BE2C (cell line): Measurements from ENCODE around the gene BHLHE40.

Source experiments
- DNase-seq: peaks from one replicate; pipeline ENCODE4 v3.0.0-alpha.2; 2020
- H3K27me3 ChIP-seq: fragments of 250-450 bp; sonication (Bioruptor Pico); 2 replicates; pipeline ENCODE4 v1.5.1; 2020; ENCODE audit warnings: mild to moderate bottlenecking
- H3K36me3 ChIP-seq: fragments of 250-450 bp; sonication (Bioruptor Pico); 2 replicates; pipeline ENCODE4 v1.5.1; 2020; ENCODE audit warnings: mild to moderate bottlenecking
- H3K4me1 ChIP-seq: fragments of 250-450 bp; sonication (Bioruptor Pico); 2 replicates; pipeline ENCODE4 v1.5.1; 2020
- H3K4me3 ChIP-seq: 2 replicates; pipeline ENCODE4 v1.5.1; 2011; ENCODE audit warnings: low read depth, low read length
- H3K9me3 ChIP-seq: fragments of 250-450 bp; sonication (Bioruptor Pico); 2 replicates; pipeline ENCODE4 v1.5.1; 2020
- TF ChIP-seq, protein P1 (sequence below): IDR thresholded peaks from 2 replicates; pipeline ENCODE4 v1.5.1; 2012; ENCODE audit warnings: mild to moderate bottlenecking, low read depth, low read length

The BHLHE40 gene

DNA sequence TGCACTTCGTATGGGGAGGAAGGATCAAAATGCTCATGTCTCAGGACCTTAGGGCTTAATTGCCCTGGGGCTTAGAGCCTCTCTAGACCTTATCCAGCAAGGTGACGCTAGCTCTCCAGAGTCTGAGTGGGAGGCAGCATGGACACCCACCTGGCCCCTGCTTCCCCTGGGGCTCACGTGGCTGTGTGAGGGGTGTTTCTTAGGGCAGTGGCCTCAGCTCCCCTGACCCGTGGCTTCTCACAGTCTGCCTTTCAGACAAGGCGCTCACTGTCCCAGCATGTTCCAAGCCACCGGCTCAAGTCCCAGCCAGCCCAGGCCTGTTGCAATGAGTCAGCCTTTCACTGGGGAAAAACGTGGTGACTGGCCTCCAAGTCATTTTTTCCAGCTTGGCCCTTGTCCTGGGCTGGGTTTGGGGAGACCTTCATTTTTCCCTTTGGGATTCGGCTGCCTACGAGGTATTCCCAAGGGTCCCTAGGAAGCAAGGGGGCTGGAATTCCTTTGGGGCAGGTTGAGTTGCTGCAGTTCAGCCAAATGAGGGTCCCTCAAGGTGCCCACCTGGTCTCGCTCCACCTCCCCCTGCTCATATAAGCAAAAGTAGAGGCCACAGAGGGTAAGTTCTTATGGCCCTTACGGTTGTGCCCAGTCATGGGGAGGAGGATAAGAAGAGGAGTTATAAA lies 15.7 kb downstream of the BHLHE40 start:
- no peaks in the 10 kb centered on the region for H3K4me1 ChIP-seq
- H3K27me3 ChIP-seq, result no peaks in the 10 kb centered on the region
- H3K9me3 ChIP-seq, result no peaks in the 10 kb centered on the region
- H3K36me3 ChIP-seq, result no peaks in the 10 kb centered on the region
- TF ChIP-seq, protein P1, sequence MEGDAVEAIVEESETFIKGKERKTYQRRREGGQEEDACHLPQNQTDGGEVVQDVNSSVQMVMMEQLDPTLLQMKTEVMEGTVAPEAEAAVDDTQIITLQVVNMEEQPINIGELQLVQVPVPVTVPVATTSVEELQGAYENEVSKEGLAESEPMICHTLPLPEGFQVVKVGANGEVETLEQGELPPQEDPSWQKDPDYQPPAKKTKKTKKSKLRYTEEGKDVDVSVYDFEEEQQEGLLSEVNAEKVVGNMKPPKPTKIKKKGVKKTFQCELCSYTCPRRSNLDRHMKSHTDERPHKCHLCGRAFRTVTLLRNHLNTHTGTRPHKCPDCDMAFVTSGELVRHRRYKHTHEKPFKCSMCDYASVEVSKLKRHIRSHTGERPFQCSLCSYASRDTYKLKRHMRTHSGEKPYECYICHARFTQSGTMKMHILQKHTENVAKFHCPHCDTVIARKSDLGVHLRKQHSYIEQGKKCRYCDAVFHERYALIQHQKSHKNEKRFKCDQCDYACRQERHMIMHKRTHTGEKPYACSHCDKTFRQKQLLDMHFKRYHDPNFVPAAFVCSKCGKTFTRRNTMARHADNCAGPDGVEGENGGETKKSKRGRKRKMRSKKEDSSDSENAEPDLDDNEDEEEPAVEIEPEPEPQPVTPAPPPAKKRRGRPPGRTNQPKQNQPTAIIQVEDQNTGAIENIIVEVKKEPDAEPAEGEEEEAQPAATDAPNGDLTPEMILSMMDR, result no peak
- no peak overlapping the region for H3K4me3 ChIP-seq
- DNase-seq, result no peak

DNA sequence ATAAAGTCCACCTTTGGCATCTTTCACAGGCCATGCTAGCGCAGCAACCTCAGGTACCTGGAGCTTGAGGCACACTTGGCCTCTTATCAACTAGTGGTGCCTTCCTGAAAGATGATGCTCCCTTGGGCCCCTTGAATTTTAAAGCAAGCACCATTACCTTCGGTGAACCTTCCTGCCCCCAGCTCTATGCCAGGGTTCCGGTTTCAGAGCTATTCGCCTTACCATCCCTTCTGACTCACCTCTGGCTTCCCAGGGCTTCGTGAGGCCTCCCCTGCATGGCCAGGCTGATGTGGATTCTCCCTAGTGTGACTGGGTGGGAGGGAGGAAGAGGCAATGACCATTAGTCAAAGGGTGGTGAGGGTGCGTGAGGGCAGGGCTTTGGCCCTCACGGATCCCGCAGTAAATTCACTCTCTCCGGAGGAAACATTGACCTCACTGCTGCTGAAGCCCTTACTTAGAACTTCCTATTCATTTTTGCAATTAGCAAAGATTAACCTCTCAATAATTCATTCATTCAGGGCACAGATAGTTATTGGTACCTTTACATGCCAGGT lies 16.3 kb downstream of the BHLHE40 start:
- Histone ChIP-seq H3K27me3 (no peaks in the 10 kb centered on the region), H3K4me3 (no peak overlapping the region), H3K9me3 (no peaks in the 10 kb centered on the region), H3K36me3 (no peaks in the 10 kb centered on the region), H3K4me1 (no peaks in the 10 kb centered on the region)
- no peak for DNase-seq
- TF ChIP-seq, protein P1, result no peak

GRCh38 chr3:4996223-4996765 lies 17.1 kb downstream of the BHLHE40 start:
- Histone ChIP-seq H3K9me3 (no peaks in the 10 kb centered on the region), H3K27me3 (no peaks in the 10 kb centered on the region), H3K36me3 (no peaks in the 10 kb centered on the region), H3K4me3 (no peak overlapping the region), H3K4me1 (no peaks in the 10 kb centered on the region)
- no peak for DNase-seq
- TF ChIP-seq, protein P1, result no peak

DNA sequence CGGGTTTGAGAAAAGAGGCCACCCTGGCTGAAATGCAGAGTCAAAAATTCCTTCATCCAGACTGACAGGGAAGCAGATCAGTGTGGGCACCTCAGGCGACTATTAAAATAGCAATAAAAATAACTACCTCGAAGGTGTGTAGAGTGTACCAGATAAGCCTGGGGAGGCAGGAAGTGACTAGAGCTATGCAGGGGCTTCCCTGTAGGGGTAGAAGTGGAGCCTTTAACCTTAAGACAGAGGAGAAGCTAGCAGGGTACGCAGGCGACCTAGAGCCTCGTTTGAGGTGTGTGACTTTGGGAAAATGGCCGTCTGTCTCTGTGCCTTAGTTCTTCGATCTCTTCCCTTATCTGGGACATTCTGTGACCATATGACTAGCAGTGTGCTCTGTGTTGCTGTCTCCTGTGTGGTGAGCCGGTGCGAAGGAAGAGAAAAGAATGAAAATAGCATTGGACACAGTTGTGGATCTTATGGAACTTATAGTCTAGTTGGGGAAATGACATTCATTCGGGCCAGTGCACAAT lies 17.6 kb downstream of the BHLHE40 start:
- Histone ChIP-seq H3K9me3 (no peaks in the 10 kb centered on the region), H3K4me1 (no peaks in the 10 kb centered on the region), H3K27me3 (no peaks in the 10 kb centered on the region), H3K4me3 (no peak overlapping the region), H3K36me3 (no peaks in the 10 kb centered on the region)
- TF ChIP-seq, protein P1, result no peak
- DNase-seq, result no peak

GRCh38 chr3:4997946-4998345 lies 18.7 kb downstream of the BHLHE40 start:
- Histone ChIP-seq H3K27me3 (no peaks in the 10 kb centered on the region), H3K4me3 (no peak overlapping the region), H3K9me3 (no peaks in the 10 kb centered on the region), H3K4me1 (no peaks in the 10 kb centered on the region), H3K36me3 (no peaks in the 10 kb centered on the region)
- TF ChIP-seq, protein P1, result no peak
- no peak for DNase-seq

DNA sequence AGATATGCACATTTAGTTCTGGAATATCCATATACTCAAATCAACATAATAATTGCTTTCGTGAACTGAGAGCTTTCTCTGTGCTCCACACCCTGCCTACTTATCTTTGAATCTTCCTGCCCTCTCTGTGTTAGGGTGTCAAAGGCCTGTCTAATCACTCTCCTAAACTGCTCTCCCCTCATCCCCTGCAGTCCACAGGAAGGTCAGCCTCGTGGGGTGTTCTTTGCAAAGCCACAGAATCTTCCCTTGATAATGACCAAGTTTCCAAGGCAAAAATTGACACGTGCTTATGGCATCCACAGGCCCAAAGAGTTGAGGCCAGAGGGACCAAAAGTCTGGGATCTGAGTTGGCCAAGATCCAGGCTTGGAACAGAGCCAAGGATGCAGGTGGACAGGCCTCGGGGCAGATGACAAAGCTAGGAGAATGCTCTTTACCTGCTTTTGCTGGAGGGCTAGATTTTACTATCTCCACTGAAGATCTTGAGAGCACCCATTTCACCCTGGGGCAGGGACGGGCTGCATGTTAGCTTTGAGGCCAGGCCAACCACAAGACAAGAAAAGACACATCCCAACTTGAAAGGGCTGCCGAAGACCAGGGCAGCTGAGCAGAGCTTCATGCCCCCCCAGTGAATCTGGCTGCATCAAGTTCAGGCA lies 20.4 kb downstream of the BHLHE40 start:
- TF ChIP-seq, protein P1, result no peak
- no peaks in the 10 kb centered on the region for H3K27me3 ChIP-seq
- H3K4me3 ChIP-seq, result no peak overlapping the region
- H3K9me3 ChIP-seq, result no peaks in the 10 kb centered on the region
- no peaks in the 10 kb centered on the region for H3K4me1 ChIP-seq
- H3K36me3 ChIP-seq, result no peaks in the 10 kb centered on the region
- DNase-seq, result peak; percentile 47
